Activated CD8-positive, alpha-beta T cell treated with anti-CD3 and anti-CD28 coated beads for 36 hours (primary cell): ENCODE data around the gene L2HGDH. TPM values are rescaled to one million over a fixed set of nuclear protein-coding genes. Genes with fewer than 3 reads are reported as not detected.

ENCODE experiments used
- ATAC-seq: fragments of 200-7000 bp; cut with Tn5 transposase; one replicate; pipeline ENCODE4 v1.10.0; 2021; ENCODE audit warnings: mild to moderate bottlenecking, moderate library complexity
- CTCF ChIA-PET: fragments of 350-600 bp; sonication (Branson Sonifier 250); formaldehyde crosslinking; loops from one replicate; lab custom pipeline; 2021; ENCODE audit warnings: antibody characterized with exemption; lab: Charles Lee
- POLR2A ChIA-PET: fragments of 350-600 bp; sonication (Branson Sonifier 250); formaldehyde crosslinking; loops from one replicate; lab custom pipeline; 2021; ENCODE audit warnings: antibody characterized with exemption; lab: Charles Lee
- DNase-seq: peaks from one replicate; pipeline ENCODE4 v3.0.0-alpha.2; 2020
- H3K27ac Mint-ChIP-seq: one replicate; pipeline ENCODE4 v1.8.0; 2021; ENCODE audit warnings: mild to moderate bottlenecking, mixed read lengths
- H3K27me3 Mint-ChIP-seq: one replicate; pipeline ENCODE4 v1.8.0; 2021; ENCODE audit warnings: mixed read lengths
- H3K36me3 Mint-ChIP-seq: one replicate; pipeline ENCODE4 v1.8.0; 2021; ENCODE audit warnings: low read depth, mixed read lengths
- H3K4me1 Mint-ChIP-seq: one replicate; pipeline ENCODE4 v1.8.0; 2021; ENCODE audit warnings: low read depth, mixed read lengths
- H3K4me3 Mint-ChIP-seq: one replicate; pipeline ENCODE4 v1.8.0; 2021; ENCODE audit warnings: mild to moderate bottlenecking, moderate library complexity, mixed read lengths
- H3K9me3 Mint-ChIP-seq: one replicate; pipeline ENCODE4 v1.8.0; 2021; ENCODE audit warnings: mixed read lengths
- CTCF ChIP-seq: fragments of 200-600 bp; IDR thresholded peaks from one replicate; pipeline ENCODE4 v1.8.0; 2022; ENCODE audit warnings: antibody characterized with exemption, mild to moderate bottlenecking
- intact Hi-C: fragments of 100-400 bp; cut with micrococcal nuclease; formaldehyde crosslinking; loops from one replicate; pipeline ENCODE4 v1.10.0; 2022
- total RNA-seq, 2 experiments: library from RNA; stranded (reverse); gene quantifications; one replicate each; pipeline ENCODE4 v1.2.3, GENCODE V29; 2021

The L2HGDH gene
- total RNA-seq, 2 experiments from 2014 or later = 18.4 to 18.8 TPM

- no peak for TF ChIP-seq CTCF
- intact Hi-C loops = no loop called here
- ChIA-PET POLR2A (interaction anchor here (1.0 kb wide), 1 partner anchor 238 kb away, joined by 3 read pairs; no protein-coding TSS in a partner anchor), CTCF (no interaction called here)
- DNase-seq (no peak), ATAC-seq (no peak)
- H3K36me3 Mint-ChIP-seq = peaks cover 16% of the 10 kb centered on the region
- peaks cover 4% of the 10 kb centered on the region for H3K4me1 Mint-ChIP-seq
- no peak overlapping the region for H3K27ac Mint-ChIP-seq
- H3K27me3 Mint-ChIP-seq = no peaks in the 10 kb centered on the region
- no peaks in the 10 kb centered on the region for H3K9me3 Mint-ChIP-seq
- H3K4me3 Mint-ChIP-seq = no peak overlapping the region
These were observed 10.1 kb downstream of the L2HGDH start for GRCh38 chr14:50301914-50302313.

- peaks cover 4% of the 10 kb centered on the region for H3K4me1 Mint-ChIP-seq
- ChIA-PET POLR2A (no interaction called here), CTCF (no interaction called here)
- H3K9me3 Mint-ChIP-seq = no peaks in the 10 kb centered on the region
- intact Hi-C loops = no loop called here
- no peak for TF ChIP-seq CTCF
- peaks cover 16% of the 10 kb centered on the region for H3K36me3 Mint-ChIP-seq
- no peaks in the 10 kb centered on the region for H3K27me3 Mint-ChIP-seq
- DNase-seq (no peak), ATAC-seq (no peak)
- no peak overlapping the region for H3K4me3 Mint-ChIP-seq
- H3K27ac Mint-ChIP-seq = no peak overlapping the region
These were observed 12.4 kb downstream of the L2HGDH start for GRCh38 chr14:50299585-50299984.

- H3K36me3 Mint-ChIP-seq = peaks cover 13% of the 10 kb centered on the region
- ChIA-PET POLR2A (no interaction called here), CTCF (no interaction called here)
- no peaks in the 10 kb centered on the region for H3K9me3 Mint-ChIP-seq
- H3K27ac Mint-ChIP-seq = no peak overlapping the region
- DNase-seq (no peak), ATAC-seq (no peak)
- intact Hi-C loops = no loop called here
- TF ChIP-seq CTCF = no peak
- no peak overlapping the region for H3K4me3 Mint-ChIP-seq
- no peaks in the 10 kb centered on the region for H3K27me3 Mint-ChIP-seq
- no peaks in the 10 kb centered on the region for H3K4me1 Mint-ChIP-seq
These were observed 21.7 kb downstream of the L2HGDH start for GRCh38 chr14:50290306-50290705.

- peaks cover 4% of the 10 kb centered on the region for H3K36me3 Mint-ChIP-seq
- no peak for ATAC-seq
- H3K9me3 Mint-ChIP-seq = no peaks in the 10 kb centered on the region
- intact Hi-C loops = no loop called here
- no peak overlapping the region for H3K4me3 Mint-ChIP-seq
- H3K4me1 Mint-ChIP-seq = no peaks in the 10 kb centered on the region
- H3K27me3 Mint-ChIP-seq = no peaks in the 10 kb centered on the region
- DNase-seq = no peak
- no peak overlapping the region for H3K27ac Mint-ChIP-seq
- TF ChIP-seq CTCF = no peak
- ChIA-PET POLR2A (no interaction called here), CTCF (no interaction called here)
These were observed 23.9 kb downstream of the L2HGDH start for GRCh38 chr14:50288146-50288545.

GRCh38 chr14:50285861-50286260 is 26.2 kb downstream of the L2HGDH start:
- no peak overlapping the region for H3K27ac Mint-ChIP-seq
- DNase-seq = no peak

More at GRCh38 chr14:50285861-50286260, 26.2 kb downstream of the L2HGDH start:
- ATAC-seq = no peak
- Mint-ChIP-seq H3K4me1 (no peaks in the 10 kb centered on the region), H3K9me3 (no peaks in the 10 kb centered on the region), H3K36me3 (peaks cover 2% of the 10 kb centered on the region), H3K4me3 (no peak overlapping the region), H3K27me3 (no peaks in the 10 kb centered on the region)
- ChIA-PET CTCF (no interaction called here), POLR2A (no interaction called here)
- TF ChIP-seq CTCF = no peak
- intact Hi-C loops = no loop called here
